Measurements from ENCODE around the gene TRANK1. TPM values are rescaled to one million over a fixed set of nuclear protein-coding genes. Genes with fewer than 3 reads are reported as not detected.
A peak's percentile ranks its signal among the peaks of the same experiment; 100 is the strongest.

Gene TRANK1
- 100 to 1,000 TPM in 3 of 5 donors, 10 to 100 TPM in 2; 96.0 to 160 (median 127) TPM for total RNA-seq
- total RNA-seq (2013) = 123 TPM
- total RNA-seq = 4.4 to 758 (median 209) reads per million in 29 experiments

DNA sequence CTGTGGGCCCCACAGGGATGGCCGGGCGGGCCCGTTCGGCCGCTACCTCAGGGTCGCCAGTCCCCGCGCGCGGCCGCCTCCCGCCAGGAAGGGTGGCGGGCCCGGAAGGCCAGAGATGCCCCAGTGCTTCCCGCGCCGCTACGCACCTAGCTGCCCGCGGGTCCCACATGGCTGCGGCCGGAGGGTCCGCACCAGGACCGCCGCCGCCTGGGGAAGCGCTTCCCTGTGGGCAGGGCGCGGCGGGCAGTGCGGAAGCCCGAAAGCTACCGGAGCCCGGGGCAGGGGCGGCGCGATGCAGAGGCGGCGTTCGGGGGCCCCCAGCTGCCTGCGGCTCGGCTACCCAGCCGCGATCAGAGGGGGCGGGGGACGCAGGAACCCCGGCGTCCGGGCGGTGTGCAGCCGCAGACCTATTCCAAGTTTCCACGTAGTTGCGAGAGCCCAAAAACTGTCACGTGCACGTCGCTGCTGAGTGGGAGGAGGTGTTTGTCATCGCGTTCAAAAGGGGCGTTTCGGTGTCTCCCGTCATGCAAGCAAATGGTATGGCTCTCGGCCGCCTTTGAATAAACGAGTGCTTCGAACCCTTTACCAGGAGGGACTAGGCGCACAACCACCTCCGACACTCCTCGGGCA, at the start of gene TRANK1:
Gene TRANK1 (minus strand): TSS at position 414 of the 630 bp plus-strand sequence. CDS start 245 bp downstream, at position 169.
- peaks cover 13 to 25% (median 24%) of the 10 kb centered on the region in 3 donors for H3K4me1 Mint-ChIP-seq
- 2% methylated on average over 67 of the region's 68 CpGs for WGBS (ENCODE audit: insufficient coverage)
- no peaks in the 10 kb centered on the region for H3K27me3 ChIP-seq (replicated peaks in 1 of 2; ENCODE audit: control insufficient read depth in 2 of 2, extremely low read depth in 1 of 2, insufficient read depth in 2 of 2, low read length in 1 of 2)
- H3K9me3 ChIP-seq = no peaks in the 10 kb centered on the region
- H3K4me3 ChIP-seq (ENCODE audit: control insufficient read depth in 1 of 2, extremely low read depth in 1 of 2, low read length in 1 of 2) = peak within 1 kb of the TSS; percentile 84 to 91
- ATAC-seq (replicated peaks in 1 of 4) (peak; percentile 86 to 95 (median 88)), DNase-seq (peak; percentile 51 to 90 (median 80))
- no peaks in the 10 kb centered on the region for H3K36me3 ChIP-seq (ENCODE audit: control insufficient read depth in 2 of 2, extremely low read depth in 1 of 2, insufficient read depth in 1 of 2, low read length in 1 of 2)
- H3K27ac ChIP-seq (ENCODE audit: low read length) = peak within 1 kb of the TSS; percentile 5
- ChIA-PET CTCF (interaction anchor here (0.6 to 3.4 kb wide), 4 partner anchors 14 to 53 kb away, joined by 3 to 34 read pairs (median 4); no protein-coding TSS in a partner anchor), POLR2A (interaction anchor here (0.6 to 1.9 kb wide), 3 partner anchors 32 to 72 kb away, joined by 3 to 6 read pairs (median 3); partner anchors contain the start of genes EPM2AIP1 (in 1 of the 2) and MLH1 (in 1 of the 2))
- H3K9me3 Mint-ChIP-seq = peaks cover 2 to 10% (median 4%) of the 10 kb centered on the region in 3 donors
- peak within 1 kb of the TSS; percentile 77 to 87 (median 82) for H3K4me3 Mint-ChIP-seq
- H3K27ac Mint-ChIP-seq = peak within 1 kb of the TSS; percentile 78 to 80
- H3K27me3 Mint-ChIP-seq = no peaks in the 10 kb centered on the region
- peaks cover 7 to 16% of the 10 kb centered on the region in 2 experiments for H3K4me1 ChIP-seq (ENCODE audit: control insufficient read depth in 1 of 2, extremely low read depth in 1 of 2, insufficient read depth in 2 of 2, low read length in 2 of 2)
- peaks cover 7% of the 10 kb centered on the region for H3K36me3 Mint-ChIP-seq

DNA sequence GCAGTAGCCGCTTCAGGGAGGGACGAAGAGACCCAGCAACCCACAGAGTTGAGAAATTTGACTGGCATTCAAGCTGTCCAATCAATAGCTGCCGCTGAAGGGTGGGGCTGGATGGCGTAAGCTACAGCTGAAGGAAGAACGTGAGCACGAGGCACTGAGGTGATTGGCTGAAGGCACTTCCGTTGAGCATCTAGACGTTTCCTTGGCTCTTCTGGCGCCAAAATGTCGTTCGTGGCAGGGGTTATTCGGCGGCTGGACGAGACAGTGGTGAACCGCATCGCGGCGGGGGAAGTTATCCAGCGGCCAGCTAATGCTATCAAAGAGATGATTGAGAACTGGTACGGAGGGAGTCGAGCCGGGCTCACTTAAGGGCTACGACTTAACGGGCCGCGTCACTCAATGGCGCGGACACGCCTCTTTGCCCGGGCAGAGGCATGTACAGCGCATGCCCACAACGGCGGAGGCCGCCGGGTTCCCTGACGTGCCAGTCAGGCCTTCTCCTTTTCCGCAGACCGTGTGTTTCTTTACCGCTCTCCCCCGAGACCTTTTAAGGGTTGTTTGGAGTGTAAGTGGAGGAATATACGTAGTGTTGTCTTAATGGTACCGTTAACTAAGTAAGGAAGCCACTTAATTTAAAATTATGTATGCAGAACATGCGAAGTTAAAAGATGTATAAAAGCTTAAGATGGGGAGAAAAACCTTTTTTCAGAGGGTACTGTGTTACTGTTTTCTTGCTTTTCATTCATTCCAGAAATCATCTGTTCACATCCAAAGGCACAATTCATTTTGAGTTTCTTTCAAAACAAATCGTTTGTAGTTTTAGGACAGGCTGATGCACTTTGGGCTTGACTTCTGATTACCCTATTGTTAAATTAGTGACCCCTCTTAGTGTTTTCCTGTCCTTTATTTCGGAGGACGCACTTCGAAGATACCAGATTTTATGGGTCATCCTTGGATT, 48.8 kb upstream of the TRANK1 start, which contains the start of gene MLH1:
Gene MLH1 (plus strand): TSS at position 193 of the 958 bp plus-strand sequence. CDS start 30 bp downstream, at position 223.
- CTCF ChIA-PET = interaction anchor here (0.6 to 2.0 kb wide), 9 partner anchors 22 to 220 kb away, joined by 3 to 14 read pairs (median 5); no protein-coding TSS in a partner anchor
- H3K4me1 Mint-ChIP-seq = peaks cover 28 to 44% (median 39%) of the 10 kb centered on the region in 3 donors
- H3K9me3 Mint-ChIP-seq = no peaks in the 10 kb centered on the region
- Histone ChIP-seq H3K27ac (ENCODE audit: low read length) (peak within 1 kb of the TSS; percentile 99), H3K9me3 (no peaks in the 10 kb centered on the region), H3K4me1 (ENCODE audit: control insufficient read depth in 1 of 2, extremely low read depth in 1 of 2, insufficient read depth in 2 of 2, low read length in 2 of 2) (peaks cover 25 to 46% of the 10 kb centered on the region in 2 experiments), H3K36me3 (ENCODE audit: control insufficient read depth in 2 of 2, extremely low read depth in 1 of 2, insufficient read depth in 1 of 2, low read length in 1 of 2) (peaks cover 7 to 36% of the 10 kb centered on the region in 2 donors), H3K27me3 (replicated peaks in 1 of 2; ENCODE audit: control insufficient read depth in 2 of 2, extremely low read depth in 1 of 2, insufficient read depth in 2 of 2, low read length in 1 of 2) (no peaks in the 10 kb centered on the region), H3K4me3 (ENCODE audit: control insufficient read depth in 1 of 2, extremely low read depth in 1 of 2, low read length in 1 of 2) (peak within 1 kb of the TSS; percentile 91 to 92)
- ATAC-seq (replicated peaks in 1 of 4) (peak; percentile 87 to 90 (median 88)), DNase-seq (peak; percentile 85 to 100 (median 93))
- no peak within 1 kb of the TSS for H3K4me3 Mint-ChIP-seq
- POLR2A ChIA-PET = interaction anchor here (0.6 to 3.2 kb wide), 21 partner anchors 11 to 1171 kb away, joined by 3 to 18 read pairs (median 5); partner anchors contain the start of genes OXSR1 (in 1 of the 2) and TRANK1 (in 1 of the 2)
- no peaks in the 10 kb centered on the region for H3K27me3 Mint-ChIP-seq
- no peak within 1 kb of the TSS for H3K27ac Mint-ChIP-seq
- 1% methylated on average over 34 of the region's 47 CpGs for WGBS (ENCODE audit: insufficient coverage)
- H3K36me3 Mint-ChIP-seq = peaks cover 34% of the 10 kb centered on the region

DNA sequence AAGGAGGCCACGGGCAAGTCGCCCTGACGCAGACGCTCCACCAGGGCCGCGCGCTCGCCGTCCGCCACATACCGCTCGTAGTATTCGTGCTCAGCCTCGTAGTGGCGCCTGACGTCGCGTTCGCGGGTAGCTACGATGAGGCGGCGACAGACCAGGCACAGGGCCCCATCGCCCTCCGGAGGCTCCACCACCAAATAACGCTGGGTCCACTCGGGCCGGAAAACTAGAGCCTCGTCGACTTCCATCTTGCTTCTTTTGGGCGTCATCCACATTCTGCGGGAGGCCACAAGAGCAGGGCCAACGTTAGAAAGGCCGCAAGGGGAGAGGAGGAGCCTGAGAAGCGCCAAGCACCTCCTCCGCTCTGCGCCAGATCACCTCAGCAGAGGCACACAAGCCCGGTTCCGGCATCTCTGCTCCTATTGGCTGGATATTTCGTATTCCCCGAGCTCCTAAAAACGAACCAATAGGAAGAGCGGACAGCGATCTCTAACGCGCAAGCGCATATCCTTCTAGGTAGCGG, 48.0 kb upstream of the TRANK1 start, which contains the start of gene EPM2AIP1:
Gene EPM2AIP1 (minus strand): TSS at position 326 of the 520 bp plus-strand sequence. CDS start 54 bp downstream, at position 272.
- H3K4me3 Mint-ChIP-seq = no peak within 1 kb of the TSS
- DNase-seq (peak in 19 of 35 experiments; percentile 93 to 100 (median 98)), ATAC-seq (replicated peaks in 1 of 4) (peak; percentile 85 to 88 (median 86))
- Histone ChIP-seq H3K9me3 (no peaks in the 10 kb centered on the region), H3K36me3 (ENCODE audit: control insufficient read depth in 2 of 2, extremely low read depth in 1 of 2, insufficient read depth in 1 of 2, low read length in 1 of 2) (peaks cover 6 to 31% of the 10 kb centered on the region in 2 donors), H3K4me3 (ENCODE audit: control insufficient read depth in 1 of 2, extremely low read depth in 1 of 2, low read length in 1 of 2) (peak within 1 kb of the TSS; percentile 91 to 92), H3K4me1 (ENCODE audit: control insufficient read depth in 1 of 2, extremely low read depth in 1 of 2, insufficient read depth in 2 of 2, low read length in 2 of 2) (peaks cover 25 to 51% of the 10 kb centered on the region in 2 experiments), H3K27me3 (replicated peaks in 1 of 2; ENCODE audit: control insufficient read depth in 2 of 2, extremely low read depth in 1 of 2, insufficient read depth in 2 of 2, low read length in 1 of 2) (no peaks in the 10 kb centered on the region), H3K27ac (ENCODE audit: low read length) (peak within 1 kb of the TSS; percentile 99)
- POLR2A ChIA-PET = interaction anchor here (0.5 to 3.2 kb wide), 20 partner anchors 11 to 1172 kb away, joined by 3 to 18 read pairs (median 4); partner anchors contain the start of genes OXSR1 (in 1 of the 2) and TRANK1 (in 1 of the 2)
- H3K27ac Mint-ChIP-seq = no peak within 1 kb of the TSS
- no peaks in the 10 kb centered on the region for H3K9me3 Mint-ChIP-seq
- H3K36me3 Mint-ChIP-seq = peaks cover 33% of the 10 kb centered on the region
- under 1% methylated on average over 48 of the region's 48 CpGs for WGBS (ENCODE audit: insufficient coverage)
- H3K4me1 Mint-ChIP-seq = peaks cover 31 to 49% (median 42%) of the 10 kb centered on the region in 3 donors
- CTCF ChIA-PET = interaction anchor here (0.6 to 2.0 kb wide), 9 partner anchors 22 to 220 kb away, joined by 3 to 14 read pairs (median 5); no protein-coding TSS in a partner anchor
- H3K27me3 Mint-ChIP-seq = no peaks in the 10 kb centered on the region

DNA sequence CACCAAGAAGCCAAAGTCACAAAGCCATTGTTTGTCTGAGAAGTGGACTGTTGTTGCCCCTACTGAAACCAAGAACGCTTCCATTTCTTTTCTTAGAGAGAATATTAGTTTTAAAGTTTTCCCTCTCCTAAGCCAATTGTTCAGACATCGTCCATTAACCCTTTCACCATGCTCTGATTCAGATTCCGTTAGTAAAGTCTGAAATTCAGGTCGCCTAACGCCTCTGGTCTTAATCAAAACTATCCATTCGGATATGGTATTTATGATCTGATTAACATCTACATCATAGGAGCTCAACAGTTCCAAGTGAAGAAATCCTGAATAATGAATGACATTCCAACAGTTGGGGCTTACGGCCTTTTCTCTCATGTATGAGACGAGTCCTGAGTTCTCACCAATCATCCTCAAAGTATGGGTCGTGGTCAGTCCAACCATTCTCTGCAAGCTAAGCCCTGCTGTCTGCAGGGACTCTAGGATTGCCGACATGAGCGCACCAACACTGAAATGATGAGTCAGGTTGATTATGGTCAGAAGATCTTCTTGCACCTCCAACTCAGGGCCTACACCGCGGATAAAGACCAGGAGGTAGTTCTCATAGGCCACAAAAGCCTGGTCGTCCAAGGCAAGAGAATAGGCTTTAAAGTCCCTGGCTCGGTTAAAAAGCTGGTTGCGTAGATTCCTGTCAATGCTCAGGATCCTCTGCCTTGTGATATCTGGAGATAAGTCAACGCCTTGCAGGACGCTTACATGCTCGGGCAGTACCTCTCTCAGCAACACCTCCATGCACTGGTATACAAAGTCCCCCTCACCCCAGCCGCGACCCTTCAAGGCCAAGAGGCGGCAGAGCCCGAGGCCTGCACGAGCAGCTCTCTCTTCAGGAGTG, 47.3 kb upstream of the TRANK1 start:
- Mint-ChIP-seq H3K27ac (no peak overlapping the region), H3K9me3 (no peaks in the 10 kb centered on the region), H3K4me1 (peaks cover 29 to 49% (median 43%) of the 10 kb centered on the region in 3 donors), H3K4me3 (no peak overlapping the region), H3K36me3 (peaks cover 32% of the 10 kb centered on the region), H3K27me3 (no peaks in the 10 kb centered on the region)
- ChIA-PET POLR2A (interaction anchor here (0.5 to 3.2 kb wide), 14 partner anchors 10 to 1173 kb away, joined by 3 to 18 read pairs (median 5); partner anchors contain the start of genes OXSR1 (in 1 of the 2) and TRANK1 (in 1 of the 2)), CTCF (interaction anchor here (0.6 to 2.0 kb wide), 11 partner anchors 23 to 221 kb away, joined by 3 to 14 read pairs (median 5); no protein-coding TSS in a partner anchor)
- H3K27me3 ChIP-seq (replicated peaks in 1 of 2; ENCODE audit: control insufficient read depth in 2 of 2, extremely low read depth in 1 of 2, insufficient read depth in 2 of 2, low read length in 1 of 2) = no peaks in the 10 kb centered on the region
- DNase-seq = peak in 5 of 35 experiments; percentile 1 to 17 (median 3)
- H3K4me3 ChIP-seq (ENCODE audit: control insufficient read depth in 1 of 2, extremely low read depth in 1 of 2, low read length in 1 of 2) = peak overlapping the region; percentile 91 to 92
- H3K27ac ChIP-seq (ENCODE audit: low read length) = peak overlapping the region; percentile 99
- peaks cover 0 to 31% of the 10 kb centered on the region in 2 donors for H3K36me3 ChIP-seq (ENCODE audit: control insufficient read depth in 2 of 2, extremely low read depth in 1 of 2, insufficient read depth in 1 of 2, low read length in 1 of 2)
- WGBS (ENCODE audit: insufficient coverage) = 6% methylated on average over 11 of the region's 24 CpGs
- no peak for ATAC-seq (replicated peaks in 1 of 4)
- H3K9me3 ChIP-seq = no peaks in the 10 kb centered on the region
- peaks cover 25 to 51% of the 10 kb centered on the region in 2 experiments for H3K4me1 ChIP-seq (ENCODE audit: control insufficient read depth in 1 of 2, extremely low read depth in 1 of 2, insufficient read depth in 2 of 2, low read length in 2 of 2)

DNA sequence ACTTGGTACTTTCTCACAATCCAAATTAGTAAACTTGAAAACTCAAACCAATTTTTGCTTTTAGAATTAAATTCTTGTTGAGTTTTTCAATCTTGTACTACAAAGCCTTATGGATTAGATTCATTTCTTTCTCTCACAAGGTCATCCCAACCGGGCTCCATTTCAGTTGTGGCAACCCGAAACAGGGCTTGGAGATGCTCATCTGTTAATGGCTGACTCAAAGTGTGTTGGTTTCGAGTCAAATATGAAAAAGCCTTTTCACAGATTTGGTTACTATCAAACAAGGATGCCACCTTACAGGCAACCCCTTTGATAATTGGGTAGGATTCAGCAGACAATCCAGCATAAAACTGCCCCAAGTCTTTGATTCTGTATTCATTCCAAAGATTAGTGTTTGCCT, 46.3 kb upstream of the TRANK1 start:
- no CpG with 5 or more reads among the region's 3 CpGs for WGBS (ENCODE audit: insufficient coverage)
- peak overlapping the region; percentile 99 for H3K27ac ChIP-seq (ENCODE audit: low read length)
- no peaks in the 10 kb centered on the region for H3K27me3 ChIP-seq (replicated peaks in 1 of 2; ENCODE audit: control insufficient read depth in 2 of 2, extremely low read depth in 1 of 2, insufficient read depth in 2 of 2, low read length in 1 of 2)
- peaks cover 5 to 31% of the 10 kb centered on the region in 2 donors for H3K36me3 ChIP-seq (ENCODE audit: control insufficient read depth in 2 of 2, extremely low read depth in 1 of 2, insufficient read depth in 1 of 2, low read length in 1 of 2)
- peak overlapping the region in 1 of 2 donors; percentile 91 for H3K4me3 ChIP-seq (ENCODE audit: control insufficient read depth in 1 of 2, extremely low read depth in 1 of 2, low read length in 1 of 2)
- peak in 1 of 35 experiments; percentile 25 for DNase-seq
- H3K36me3 Mint-ChIP-seq = peaks cover 23% of the 10 kb centered on the region
- peaks cover 25 to 53% of the 10 kb centered on the region in 2 experiments for H3K4me1 ChIP-seq (ENCODE audit: control insufficient read depth in 1 of 2, extremely low read depth in 1 of 2, insufficient read depth in 2 of 2, low read length in 2 of 2)
- peaks cover 27 to 42% (median 37%) of the 10 kb centered on the region in 3 donors for H3K4me1 Mint-ChIP-seq
- H3K9me3 ChIP-seq = no peaks in the 10 kb centered on the region
- peak overlapping the region in 1 of 3 donors; percentile 43 for H3K4me3 Mint-ChIP-seq
- ATAC-seq (replicated peaks in 1 of 4) = no peak
- POLR2A ChIA-PET = interaction anchor here (0.6 to 2.0 kb wide), 3 partner anchors 33 to 115 kb away, joined by 3 to 8 read pairs (median 5); no protein-coding TSS in a partner anchor
- CTCF ChIA-PET = interaction anchor here (0.6 to 1.0 kb wide), 2 partner anchors 29 to 32 kb away, joined by 3 read pairs; no protein-coding TSS in a partner anchor
- H3K9me3 Mint-ChIP-seq = no peaks in the 10 kb centered on the region
- H3K27me3 Mint-ChIP-seq = no peaks in the 10 kb centered on the region
- no peak overlapping the region for H3K27ac Mint-ChIP-seq

Data from T-cell (primary cell).